ENCODE measurements around the gene APOBR. TPM values are rescaled to one million over a fixed set of nuclear protein-coding genes. Genes with fewer than 3 reads are reported as not detected.

The APOBR gene
- total and polyA plus RNA-seq, 9 of the 15 experiments (the other 6 are each of a cell fraction or from before 2014, with no cell fraction given) = 0.08 to 6.1 (median 2.8) TPM; not detected in 1

DNA sequence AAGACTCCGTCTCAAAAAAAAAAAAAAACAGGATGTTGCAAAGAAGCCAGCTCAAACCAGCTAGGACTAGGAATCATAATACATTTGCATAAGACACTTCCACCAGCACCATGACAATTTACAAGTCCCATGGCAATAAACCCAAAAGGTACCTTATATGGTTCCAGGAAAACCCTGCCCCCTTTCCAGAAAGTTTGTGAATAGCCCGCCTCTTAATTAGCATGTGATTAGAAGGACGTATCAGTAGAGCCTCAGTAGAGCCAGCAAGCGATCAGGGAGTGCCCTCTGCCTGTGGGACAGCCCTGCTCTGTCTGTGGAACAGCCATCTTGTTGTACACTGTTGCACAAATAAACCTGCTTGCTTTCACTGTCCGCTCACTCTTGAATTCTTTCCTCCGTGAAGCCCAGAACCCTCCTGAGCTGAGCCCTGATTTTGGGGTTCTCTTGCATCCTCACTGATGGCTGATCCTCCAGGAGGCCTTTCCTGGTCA lies 30.3 kb downstream of the APOBR start (continued):
- TF ChIP-seq ZNF639 (CRISPR knock-in tag; conservative IDR thresholded peaks at IDR 0.05 in 1 of 2, IDR thresholded peaks at IDR 0.05 in 1 of 2) (0 out of 4 replicates have a peak, but pooled peaks of 1 of the 2 experiments have one; percentile 6), BMI1 (IDR thresholded peaks at IDR 0.05; ENCODE audit: low read length) (no peak), SMC3 (conservative IDR thresholded peaks at IDR 0.05; ENCODE audit: insufficient read depth, low read depth, low read length) (0 out of 2 replicates have a peak, but pooled peaks have one; percentile 21), SMARCA4 (IDR thresholded peaks at IDR 0.05) (0 out of 2 replicates have a peak, but pooled peaks have one; percentile 30), NR2C2 (CRISPR knock-in tag; IDR thresholded peaks at IDR 0.05) (no peak), NR2C2 (tag; IDR thresholded peaks at IDR 0.05) (no peak), CHCHD3 (CRISPR knock-in tag; IDR thresholded peaks at IDR 0.05) (no peak), BHLHE40 (IDR thresholded peaks at IDR 0.05; ENCODE audit: low read length) (no peak), RAD21 (CRISPR knock-in tag; conservative IDR thresholded peaks at IDR 0.05 in 1 of 2, IDR thresholded peaks at IDR 0.05 in 1 of 2) (peak; percentile 45 to 65), ZNF75A (CRISPR knock-in tag; IDR thresholded peaks at IDR 0.05) (no peak)
- TF ChIP-seq, protein P1, sequence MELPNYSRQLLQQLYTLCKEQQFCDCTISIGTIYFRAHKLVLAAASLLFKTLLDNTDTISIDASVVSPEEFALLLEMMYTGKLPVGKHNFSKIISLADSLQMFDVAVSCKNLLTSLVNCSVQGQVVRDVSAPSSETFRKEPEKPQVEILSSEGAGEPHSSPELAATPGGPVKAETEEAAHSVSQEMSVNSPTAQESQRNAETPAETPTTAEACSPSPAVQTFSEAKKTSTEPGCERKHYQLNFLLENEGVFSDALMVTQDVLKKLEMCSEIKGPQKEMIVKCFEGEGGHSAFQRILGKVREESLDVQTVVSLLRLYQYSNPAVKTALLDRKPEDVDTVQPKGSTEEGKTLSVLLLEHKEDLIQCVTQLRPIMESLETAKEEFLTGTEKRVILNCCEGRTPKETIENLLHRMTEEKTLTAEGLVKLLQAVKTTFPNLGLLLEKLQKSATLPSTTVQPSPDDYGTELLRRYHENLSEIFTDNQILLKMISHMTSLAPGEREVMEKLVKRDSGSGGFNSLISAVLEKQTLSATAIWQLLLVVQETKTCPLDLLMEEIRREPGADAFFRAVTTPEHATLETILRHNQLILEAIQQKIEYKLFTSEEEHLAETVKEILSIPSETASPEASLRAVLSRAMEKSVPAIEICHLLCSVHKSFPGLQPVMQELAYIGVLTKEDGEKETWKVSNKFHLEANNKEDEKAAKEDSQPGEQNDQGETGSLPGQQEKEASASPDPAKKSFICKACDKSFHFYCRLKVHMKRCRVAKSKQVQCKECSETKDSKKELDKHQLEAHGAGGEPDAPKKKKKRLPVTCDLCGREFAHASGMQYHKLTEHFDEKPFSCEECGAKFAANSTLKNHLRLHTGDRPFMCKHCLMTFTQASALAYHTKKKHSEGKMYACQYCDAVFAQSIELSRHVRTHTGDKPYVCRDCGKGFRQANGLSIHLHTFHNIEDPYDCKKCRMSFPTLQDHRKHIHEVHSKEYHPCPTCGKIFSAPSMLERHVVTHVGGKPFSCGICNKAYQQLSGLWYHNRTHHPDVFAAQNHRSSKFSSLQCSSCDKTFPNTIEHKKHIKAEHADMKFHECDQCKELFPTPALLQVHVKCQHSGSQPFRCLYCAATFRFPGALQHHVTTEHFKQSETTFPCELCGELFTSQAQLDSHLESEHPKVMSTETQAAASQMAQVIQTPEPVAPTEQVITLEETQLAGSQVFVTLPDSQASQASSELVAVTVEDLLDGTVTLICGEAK (IDR thresholded peaks at IDR 0.05) = no peak
- TF ChIP-seq, protein P1 (CRISPR knock-in tag; IDR thresholded peaks at IDR 0.05) = no peak
- TF ChIP-seq, protein P2, sequence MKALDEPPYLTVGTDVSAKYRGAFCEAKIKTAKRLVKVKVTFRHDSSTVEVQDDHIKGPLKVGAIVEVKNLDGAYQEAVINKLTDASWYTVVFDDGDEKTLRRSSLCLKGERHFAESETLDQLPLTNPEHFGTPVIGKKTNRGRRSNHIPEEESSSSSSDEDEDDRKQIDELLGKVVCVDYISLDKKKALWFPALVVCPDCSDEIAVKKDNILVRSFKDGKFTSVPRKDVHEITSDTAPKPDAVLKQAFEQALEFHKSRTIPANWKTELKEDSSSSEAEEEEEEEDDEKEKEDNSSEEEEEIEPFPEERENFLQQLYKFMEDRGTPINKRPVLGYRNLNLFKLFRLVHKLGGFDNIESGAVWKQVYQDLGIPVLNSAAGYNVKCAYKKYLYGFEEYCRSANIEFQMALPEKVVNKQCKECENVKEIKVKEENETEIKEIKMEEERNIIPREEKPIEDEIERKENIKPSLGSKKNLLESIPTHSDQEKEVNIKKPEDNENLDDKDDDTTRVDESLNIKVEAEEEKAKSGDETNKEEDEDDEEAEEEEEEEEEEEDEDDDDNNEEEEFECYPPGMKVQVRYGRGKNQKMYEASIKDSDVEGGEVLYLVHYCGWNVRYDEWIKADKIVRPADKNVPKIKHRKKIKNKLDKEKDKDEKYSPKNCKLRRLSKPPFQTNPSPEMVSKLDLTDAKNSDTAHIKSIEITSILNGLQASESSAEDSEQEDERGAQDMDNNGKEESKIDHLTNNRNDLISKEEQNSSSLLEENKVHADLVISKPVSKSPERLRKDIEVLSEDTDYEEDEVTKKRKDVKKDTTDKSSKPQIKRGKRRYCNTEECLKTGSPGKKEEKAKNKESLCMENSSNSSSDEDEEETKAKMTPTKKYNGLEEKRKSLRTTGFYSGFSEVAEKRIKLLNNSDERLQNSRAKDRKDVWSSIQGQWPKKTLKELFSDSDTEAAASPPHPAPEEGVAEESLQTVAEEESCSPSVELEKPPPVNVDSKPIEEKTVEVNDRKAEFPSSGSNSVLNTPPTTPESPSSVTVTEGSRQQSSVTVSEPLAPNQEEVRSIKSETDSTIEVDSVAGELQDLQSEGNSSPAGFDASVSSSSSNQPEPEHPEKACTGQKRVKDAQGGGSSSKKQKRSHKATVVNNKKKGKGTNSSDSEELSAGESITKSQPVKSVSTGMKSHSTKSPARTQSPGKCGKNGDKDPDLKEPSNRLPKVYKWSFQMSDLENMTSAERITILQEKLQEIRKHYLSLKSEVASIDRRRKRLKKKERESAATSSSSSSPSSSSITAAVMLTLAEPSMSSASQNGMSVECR (CRISPR knock-in tag; IDR thresholded peaks at IDR 0.05) = no peak
